Stimulated activated effector memory CD8-positive, alpha-beta T cell treated with anti-CD3 and anti-CD28 coated beads, Interleukin-12 subunit alpha, Interleukin-12 subunit beta, amount 100 ng/mL, for 72 hours (primary cell): Measurements from ENCODE around the gene GALNT16.
"Not testable (repeated sequence)": the region's sequence is repeated elsewhere in the genome, so short reads cannot be mapped to it uniquely, and the experiment has no call there.

ENCODE experiments used
- ATAC-seq: fragments of 150-1000 bp; cut with Tn5 transposase; 2 replicates; pipeline ENCODE4 v1.10.0; 2021
- DNase-seq, 2 donors: peaks; one replicate each; pipeline ENCODE4 v3.0.0; 2021 to 2022; ENCODE audit warnings: low spot score in 2 of 2
- H3K27ac Mint-ChIP-seq: one replicate; pipeline ENCODE4 v1.8.0; 2022; ENCODE audit warnings: mild to moderate bottlenecking, mixed read lengths
- H3K36me3 Mint-ChIP-seq: one replicate; pipeline ENCODE4 v1.8.0; 2022; ENCODE audit warnings: mild to moderate bottlenecking, mixed read lengths
- H3K4me1 Mint-ChIP-seq: one replicate; pipeline ENCODE4 v1.8.0; 2022; ENCODE audit warnings: mixed read lengths
- H3K4me3 Mint-ChIP-seq: one replicate; pipeline ENCODE4 v1.8.0; 2022; ENCODE audit warnings: mild to moderate bottlenecking, mixed read lengths
- H3K9me3 Mint-ChIP-seq: one replicate; pipeline ENCODE4 v1.8.0; 2022; ENCODE audit warnings: mixed read lengths

The GALNT16 gene

GRCh38 chr14:69288011-69288771 lies 28.2 kb downstream of the GALNT16 start:
- no peak overlapping the region for H3K4me3 Mint-ChIP-seq
- DNase-seq: no peak
- ATAC-seq: no peak
- H3K9me3 Mint-ChIP-seq: no peaks in the 10 kb centered on the region
- no peaks in the 10 kb centered on the region for H3K4me1 Mint-ChIP-seq
- H3K36me3 Mint-ChIP-seq: no peaks in the 10 kb centered on the region
- no peak overlapping the region for H3K27ac Mint-ChIP-seq

- no peak overlapping the region for H3K4me3 Mint-ChIP-seq
- DNase-seq (no peak), ATAC-seq (no peak)
- no peak overlapping the region for H3K27ac Mint-ChIP-seq
- H3K4me1 Mint-ChIP-seq: no peaks in the 10 kb centered on the region
- no peaks in the 10 kb centered on the region for H3K9me3 Mint-ChIP-seq
- H3K36me3 Mint-ChIP-seq: no peaks in the 10 kb centered on the region
These were observed 29.2 kb downstream of the GALNT16 start for GRCh38 chr14:69288956-69289705.

GRCh38 chr14:69289811-69290520 lies 30.0 kb downstream of the GALNT16 start:
- Mint-ChIP-seq H3K36me3 (no peaks in the 10 kb centered on the region), H3K4me3 (no peak overlapping the region), H3K4me1 (no peaks in the 10 kb centered on the region), H3K9me3 (no peaks in the 10 kb centered on the region), H3K27ac (no peak overlapping the region)
- DNase-seq (no peak), ATAC-seq (no peak)

GRCh38 chr14:69290881-69291280 lies 30.9 kb downstream of the GALNT16 start:
- DNase-seq, H3K4me1 Mint-ChIP-seq, H3K4me3 Mint-ChIP-seq, H3K27ac Mint-ChIP-seq, H3K36me3 Mint-ChIP-seq, ATAC-seq, H3K9me3 Mint-ChIP-seq: not testable (repeated sequence)

GRCh38 chr14:69291396-69291795 lies 31.4 kb downstream of the GALNT16 start:
- ATAC-seq: no peak
- DNase-seq: no peak
- Mint-ChIP-seq H3K4me3 (no peak overlapping the region), H3K4me1 (no peaks in the 10 kb centered on the region), H3K36me3 (no peaks in the 10 kb centered on the region), H3K27ac (no peak overlapping the region), H3K9me3 (no peaks in the 10 kb centered on the region)

- Mint-ChIP-seq H3K9me3 (no peaks in the 10 kb centered on the region), H3K4me3 (no peak overlapping the region), H3K4me1 (no peaks in the 10 kb centered on the region), H3K36me3 (no peaks in the 10 kb centered on the region), H3K27ac (no peak overlapping the region)
- DNase-seq: no peak
- peak; percentile 14 for ATAC-seq
These were observed 32.1 kb downstream of the GALNT16 start for GRCh38 chr14:69291891-69292561.

GRCh38 chr14:69298131-69299071 lies 38.4 kb downstream of the GALNT16 start:
- no peaks in the 10 kb centered on the region for H3K9me3 Mint-ChIP-seq
- no peaks in the 10 kb centered on the region for H3K4me1 Mint-ChIP-seq
- no peaks in the 10 kb centered on the region for H3K36me3 Mint-ChIP-seq
- ATAC-seq (peak; percentile 19), DNase-seq (no peak)
- no peak overlapping the region for H3K27ac Mint-ChIP-seq
- no peak overlapping the region for H3K4me3 Mint-ChIP-seq

- no peak overlapping the region for H3K27ac Mint-ChIP-seq
- no peak for ATAC-seq
- DNase-seq: no peak
- H3K36me3 Mint-ChIP-seq: no peaks in the 10 kb centered on the region
- H3K9me3 Mint-ChIP-seq: no peaks in the 10 kb centered on the region
- no peak overlapping the region for H3K4me3 Mint-ChIP-seq
- no peaks in the 10 kb centered on the region for H3K4me1 Mint-ChIP-seq
These were observed 39.5 kb downstream of the GALNT16 start for GRCh38 chr14:69299286-69300035.

- no peaks in the 10 kb centered on the region for H3K36me3 Mint-ChIP-seq
- no peak overlapping the region for H3K4me3 Mint-ChIP-seq
- no peaks in the 10 kb centered on the region for H3K4me1 Mint-ChIP-seq
- H3K9me3 Mint-ChIP-seq: no peaks in the 10 kb centered on the region
- no peak overlapping the region for H3K27ac Mint-ChIP-seq
- ATAC-seq (no peak), DNase-seq (no peak)
These were observed 40.8 kb downstream of the GALNT16 start for GRCh38 chr14:69300601-69301221.

- no peaks in the 10 kb centered on the region for H3K4me1 Mint-ChIP-seq
- H3K9me3 Mint-ChIP-seq: no peaks in the 10 kb centered on the region
- H3K4me3 Mint-ChIP-seq: no peak overlapping the region
- no peak overlapping the region for H3K27ac Mint-ChIP-seq
- DNase-seq: no peak
- ATAC-seq: no peak
- H3K36me3 Mint-ChIP-seq: no peaks in the 10 kb centered on the region
These were observed 43.1 kb downstream of the GALNT16 start for GRCh38 chr14:69303086-69303485.

- Mint-ChIP-seq H3K4me3 (no peak overlapping the region), H3K4me1 (peaks cover 6% of the 10 kb centered on the region), H3K27ac (no peak overlapping the region), H3K9me3 (no peaks in the 10 kb centered on the region), H3K36me3 (no peaks in the 10 kb centered on the region)
- ATAC-seq: no peak
- no peak for DNase-seq
These were observed 52.6 kb downstream of the GALNT16 start for GRCh38 chr14:69312608-69313007.

- DNase-seq: no peak
- no peak overlapping the region for H3K27ac Mint-ChIP-seq
- no peak overlapping the region for H3K4me3 Mint-ChIP-seq
- ATAC-seq: no peak
- no peaks in the 10 kb centered on the region for H3K9me3 Mint-ChIP-seq
- H3K36me3 Mint-ChIP-seq: no peaks in the 10 kb centered on the region
- H3K4me1 Mint-ChIP-seq: peaks cover 6% of the 10 kb centered on the region
These were observed 53.2 kb downstream of the GALNT16 start for GRCh38 chr14:69313176-69313575.

- Mint-ChIP-seq H3K4me3 (no peak overlapping the region), H3K4me1 (peaks cover 6% of the 10 kb centered on the region), H3K36me3 (no peaks in the 10 kb centered on the region), H3K9me3 (no peaks in the 10 kb centered on the region), H3K27ac (no peak overlapping the region)
- DNase-seq (no peak), ATAC-seq (no peak)
These were observed 54.4 kb downstream of the GALNT16 start for GRCh38 chr14:69314327-69314726.
